Measurements from ENCODE around the gene OSER1.

OSER1 gene

GRCh38 chr20:44206132-44206531 is 4.4 kb downstream of the OSER1 start:
- H3K9ac ChIP-seq (ENCODE audit: low read length) = no peak overlapping the region

GRCh38 chr20:44204832-44205215 is 5.7 kb downstream of the OSER1 start:
- H3K27me3 ChIP-seq (ENCODE audit: insufficient read depth, low read length, poor library complexity) = no peaks in the 10 kb centered on the region
- no peak overlapping the region for H3K4me3 ChIP-seq (ENCODE audit: low read length)
- peaks cover 26% of the 10 kb centered on the region for H3K79me2 ChIP-seq (ENCODE audit: control insufficient read depth, insufficient read depth, low read length)
- H3K18ac ChIP-seq (ENCODE audit: low read length) = no peak overlapping the region
- no peak overlapping the region for H2BK5ac ChIP-seq (ENCODE audit: low read length)
- WGBS (ENCODE audit: extremely low coverage, insufficient coverage, low lambda C conversion rate) = no CpG with 5 or more reads among the region's 10 CpGs
- no peak overlapping the region for H2BK15ac ChIP-seq (replicated peaks; ENCODE audit: low read depth)
- no peak overlapping the region for H3K56ac ChIP-seq (ENCODE audit: low read length)
- H4K8ac ChIP-seq (ENCODE audit: low read depth, low read length) = no peak overlapping the region
- no peak overlapping the region for H3K4ac ChIP-seq (ENCODE audit: low read depth, low read length)
- H3K4me2 ChIP-seq (ENCODE audit: low read length) = no peak overlapping the region
- no peak overlapping the region for H3K23ac ChIP-seq (ENCODE audit: low read length)
- H2BK120ac ChIP-seq (ENCODE audit: low read depth, low read length) = no peak overlapping the region
- H2AK5ac ChIP-seq (ENCODE audit: low read length) = no peak overlapping the region
- peaks cover 7% of the 10 kb centered on the region for H3K4me1 ChIP-seq (ENCODE audit: control insufficient read depth, low read depth, low read length)
- peaks cover 2% of the 10 kb centered on the region for H3K36me3 ChIP-seq (ENCODE audit: control insufficient read depth, insufficient read depth, low read length)
- H3K27ac ChIP-seq (ENCODE audit: low read depth, low read length) = no peak overlapping the region
- H3K9ac ChIP-seq (ENCODE audit: low read length) = no peak overlapping the region
- no peak overlapping the region for H4K5ac ChIP-seq (ENCODE audit: low read length)
- peaks cover 8% of the 10 kb centered on the region for H3K79me1 ChIP-seq (ENCODE audit: low read length)
- DNase-seq = no peak

More at GRCh38 chr20:44206132-44206531, 4.4 kb downstream of the OSER1 start:
- Histone ChIP-seq H3K23ac (ENCODE audit: low read length) (no peak overlapping the region), H2BK5ac (ENCODE audit: low read length) (no peak overlapping the region), H3K4me2 (ENCODE audit: low read length) (no peak overlapping the region), H2BK120ac (ENCODE audit: low read depth, low read length) (no peak overlapping the region), H4K8ac (ENCODE audit: low read depth, low read length) (no peak overlapping the region), H3K79me1 (ENCODE audit: low read length) (peaks cover 7% of the 10 kb centered on the region), H3K4me3 (ENCODE audit: low read length) (no peak overlapping the region), H3K36me3 (ENCODE audit: control insufficient read depth, insufficient read depth, low read length) (no peaks in the 10 kb centered on the region), H2BK15ac (replicated peaks; ENCODE audit: low read depth) (no peak overlapping the region), H3K18ac (ENCODE audit: low read length) (no peak overlapping the region), H4K5ac (ENCODE audit: low read length) (no peak overlapping the region), H3K4ac (ENCODE audit: low read depth, low read length) (no peak overlapping the region), H2AK5ac (ENCODE audit: low read length) (no peak overlapping the region), H3K56ac (ENCODE audit: low read length) (no peak overlapping the region), H3K27me3 (ENCODE audit: insufficient read depth, low read length, poor library complexity) (no peaks in the 10 kb centered on the region), H3K79me2 (ENCODE audit: control insufficient read depth, insufficient read depth, low read length) (peaks cover 28% of the 10 kb centered on the region), H3K27ac (ENCODE audit: low read depth, low read length) (no peak overlapping the region), H3K4me1 (ENCODE audit: control insufficient read depth, low read depth, low read length) (peaks cover 7% of the 10 kb centered on the region)
- no peak for DNase-seq

- H2BK120ac ChIP-seq (ENCODE audit: low read depth, low read length) = no peak overlapping the region
- no peak for DNase-seq
- H4K5ac ChIP-seq (ENCODE audit: low read length) = no peak overlapping the region
- H2BK5ac ChIP-seq (ENCODE audit: low read length) = no peak overlapping the region
- no peak overlapping the region for H4K8ac ChIP-seq (ENCODE audit: low read depth, low read length)
- peaks cover 7% of the 10 kb centered on the region for H3K79me1 ChIP-seq (ENCODE audit: low read length)
- peaks cover 2% of the 10 kb centered on the region for H3K36me3 ChIP-seq (ENCODE audit: control insufficient read depth, insufficient read depth, low read length)
- H3K4ac ChIP-seq (ENCODE audit: low read depth, low read length) = no peak overlapping the region
- H2AK5ac ChIP-seq (ENCODE audit: low read length) = no peak overlapping the region
- H3K4me2 ChIP-seq (ENCODE audit: low read length) = no peak overlapping the region
- no peak overlapping the region for H2BK15ac ChIP-seq (replicated peaks; ENCODE audit: low read depth)
- no peak overlapping the region for H3K9ac ChIP-seq (ENCODE audit: low read length)
- no peak overlapping the region for H3K23ac ChIP-seq (ENCODE audit: low read length)
- no peak overlapping the region for H3K27ac ChIP-seq (ENCODE audit: low read depth, low read length)
- no peak overlapping the region for H3K18ac ChIP-seq (ENCODE audit: low read length)
- H3K27me3 ChIP-seq (ENCODE audit: insufficient read depth, low read length, poor library complexity) = no peaks in the 10 kb centered on the region
- no peak overlapping the region for H3K4me3 ChIP-seq (ENCODE audit: low read length)
- H3K56ac ChIP-seq (ENCODE audit: low read length) = no peak overlapping the region
- H3K79me2 ChIP-seq (ENCODE audit: control insufficient read depth, insufficient read depth, low read length) = peaks cover 21% of the 10 kb centered on the region
- peaks cover 7% of the 10 kb centered on the region for H3K4me1 ChIP-seq (ENCODE audit: control insufficient read depth, low read depth, low read length)
- WGBS (ENCODE audit: extremely low coverage, insufficient coverage, low lambda C conversion rate) = no CpG with 5 or more reads among the region's 4 CpGs
Measured at GRCh38 chr20:44204156-44204831, 6.3 kb downstream of the OSER1 start.

- H3K9ac ChIP-seq (ENCODE audit: low read length) = no peak overlapping the region
- H2BK15ac ChIP-seq (replicated peaks; ENCODE audit: low read depth) = no peak overlapping the region
- no peak overlapping the region for H3K4ac ChIP-seq (ENCODE audit: low read depth, low read length)
- H4K5ac ChIP-seq (ENCODE audit: low read length) = no peak overlapping the region
- no peak overlapping the region for H2BK5ac ChIP-seq (ENCODE audit: low read length)
- DNase-seq = no peak
- H3K23ac ChIP-seq (ENCODE audit: low read length) = no peak overlapping the region
- no peak overlapping the region for H2AK5ac ChIP-seq (ENCODE audit: low read length)
- no peak overlapping the region for H3K56ac ChIP-seq (ENCODE audit: low read length)
- no peak overlapping the region for H3K4me3 ChIP-seq (ENCODE audit: low read length)
- H3K79me1 ChIP-seq (ENCODE audit: low read length) = peaks cover 6% of the 10 kb centered on the region
- no peak overlapping the region for H4K8ac ChIP-seq (ENCODE audit: low read depth, low read length)
- H3K4me2 ChIP-seq (ENCODE audit: low read length) = no peak overlapping the region
- WGBS (ENCODE audit: extremely low coverage, insufficient coverage, low lambda C conversion rate) = no CpG with 5 or more reads among the region's 2 CpGs
- H3K27me3 ChIP-seq (ENCODE audit: insufficient read depth, low read length, poor library complexity) = no peaks in the 10 kb centered on the region
- no peaks in the 10 kb centered on the region for H3K4me1 ChIP-seq (ENCODE audit: control insufficient read depth, low read depth, low read length)
- H3K18ac ChIP-seq (ENCODE audit: low read length) = no peak overlapping the region
- no peak overlapping the region for H2BK120ac ChIP-seq (ENCODE audit: low read depth, low read length)
- peaks cover 9% of the 10 kb centered on the region for H3K79me2 ChIP-seq (ENCODE audit: control insufficient read depth, insufficient read depth, low read length)
- H3K36me3 ChIP-seq (ENCODE audit: control insufficient read depth, insufficient read depth, low read length) = peaks cover 2% of the 10 kb centered on the region
- no peak overlapping the region for H3K27ac ChIP-seq (ENCODE audit: low read depth, low read length)
Measured at GRCh38 chr20:44203161-44203560, 7.4 kb downstream of the OSER1 start.

- H2AK5ac ChIP-seq (ENCODE audit: low read length) = no peak overlapping the region
- H3K4me2 ChIP-seq (ENCODE audit: low read length) = no peak overlapping the region
- no CpG with 5 or more reads among the region's 2 CpGs for WGBS (ENCODE audit: extremely low coverage, insufficient coverage, low lambda C conversion rate)
- H3K56ac ChIP-seq (ENCODE audit: low read length) = no peak overlapping the region
- no peaks in the 10 kb centered on the region for H3K27me3 ChIP-seq (ENCODE audit: insufficient read depth, low read length, poor library complexity)
- no peaks in the 10 kb centered on the region for H3K4me1 ChIP-seq (ENCODE audit: control insufficient read depth, low read depth, low read length)
- no peak overlapping the region for H3K4me3 ChIP-seq (ENCODE audit: low read length)
- DNase-seq = no peak
- peaks cover 4% of the 10 kb centered on the region for H3K36me3 ChIP-seq (ENCODE audit: control insufficient read depth, insufficient read depth, low read length)
- no peak overlapping the region for H3K27ac ChIP-seq (ENCODE audit: low read depth, low read length)
- H3K79me1 ChIP-seq (ENCODE audit: low read length) = peaks cover 3% of the 10 kb centered on the region
- no peak overlapping the region for H4K8ac ChIP-seq (ENCODE audit: low read depth, low read length)
- no peak overlapping the region for H4K5ac ChIP-seq (ENCODE audit: low read length)
- no peak overlapping the region for H3K4ac ChIP-seq (ENCODE audit: low read depth, low read length)
- H3K9ac ChIP-seq (ENCODE audit: low read length) = no peak overlapping the region
- H3K79me2 ChIP-seq (ENCODE audit: control insufficient read depth, insufficient read depth, low read length) = peaks cover 2% of the 10 kb centered on the region
- H3K18ac ChIP-seq (ENCODE audit: low read length) = no peak overlapping the region
- H2BK15ac ChIP-seq (replicated peaks; ENCODE audit: low read depth) = no peak overlapping the region
- no peak overlapping the region for H2BK5ac ChIP-seq (ENCODE audit: low read length)
- no peak overlapping the region for H3K23ac ChIP-seq (ENCODE audit: low read length)
- no peak overlapping the region for H2BK120ac ChIP-seq (ENCODE audit: low read depth, low read length)
Measured at GRCh38 chr20:44200983-44201382, 9.6 kb downstream of the OSER1 start.

- Histone ChIP-seq H2BK15ac (replicated peaks; ENCODE audit: low read depth) (no peak overlapping the region), H3K27me3 (ENCODE audit: insufficient read depth, low read length, poor library complexity) (no peaks in the 10 kb centered on the region), H2BK120ac (ENCODE audit: low read depth, low read length) (no peak overlapping the region), H2BK5ac (ENCODE audit: low read length) (no peak overlapping the region), H3K79me1 (ENCODE audit: low read length) (peaks cover 3% of the 10 kb centered on the region), H3K4ac (ENCODE audit: low read depth, low read length) (no peak overlapping the region), H3K9ac (ENCODE audit: low read length) (no peak overlapping the region), H4K5ac (ENCODE audit: low read length) (no peak overlapping the region), H3K23ac (ENCODE audit: low read length) (no peak overlapping the region), H3K27ac (ENCODE audit: low read depth, low read length) (no peak overlapping the region), H3K4me3 (ENCODE audit: low read length) (no peak overlapping the region), H3K4me1 (ENCODE audit: control insufficient read depth, low read depth, low read length) (no peaks in the 10 kb centered on the region), H3K56ac (ENCODE audit: low read length) (no peak overlapping the region), H3K36me3 (ENCODE audit: control insufficient read depth, insufficient read depth, low read length) (peaks cover 4% of the 10 kb centered on the region), H3K79me2 (ENCODE audit: control insufficient read depth, insufficient read depth, low read length) (peaks cover 2% of the 10 kb centered on the region), H3K4me2 (ENCODE audit: low read length) (no peak overlapping the region), H2AK5ac (ENCODE audit: low read length) (no peak overlapping the region), H4K8ac (ENCODE audit: low read depth, low read length) (no peak overlapping the region), H3K18ac (ENCODE audit: low read length) (no peak overlapping the region)
- no peak for DNase-seq
- no CpG with 5 or more reads among the region's 4 CpGs for WGBS (ENCODE audit: extremely low coverage, insufficient coverage, low lambda C conversion rate)
Measured at GRCh38 chr20:44200371-44200770, 10.2 kb downstream of the OSER1 start.
